CD4-positive, alpha-beta T cell treated with Interleukin-12 subunit alpha and Interleukin-12 subunit beta, for 1 hour (primary cell): ENCODE data around the gene SPARC.

Source experiments
- DNase-seq: peaks from one replicate; pipeline ENCODE4 v3.0.0-alpha.2; 2020

Gene SPARC

GRCh38 chr5:151657114-151657513 is 29.6 kb downstream of the SPARC start:
- DNase-seq: no peak

DNA sequence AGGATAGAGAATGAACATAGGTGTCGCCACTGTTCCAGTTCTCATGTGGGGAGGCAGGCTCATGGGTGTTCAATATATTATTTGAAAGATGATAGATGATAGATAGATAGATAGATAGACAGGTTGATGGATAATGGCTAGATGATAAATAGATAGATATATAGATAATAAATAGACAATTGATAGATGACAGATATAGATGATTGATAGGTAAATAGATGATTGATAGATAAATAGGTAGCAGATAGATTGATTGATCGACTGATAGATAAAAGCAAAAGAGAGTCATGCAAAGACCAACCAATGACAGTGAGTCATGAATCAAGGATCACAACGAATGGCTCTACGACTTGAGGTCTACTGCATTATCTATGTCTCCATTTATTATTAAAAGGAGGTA is 30.4 kb downstream of the SPARC start:
- DNase-seq: no peak

- DNase-seq: peak; percentile 77
Observed at GRCh38 chr5:151651997-151652645, 34.6 kb downstream of the SPARC start.

DNA sequence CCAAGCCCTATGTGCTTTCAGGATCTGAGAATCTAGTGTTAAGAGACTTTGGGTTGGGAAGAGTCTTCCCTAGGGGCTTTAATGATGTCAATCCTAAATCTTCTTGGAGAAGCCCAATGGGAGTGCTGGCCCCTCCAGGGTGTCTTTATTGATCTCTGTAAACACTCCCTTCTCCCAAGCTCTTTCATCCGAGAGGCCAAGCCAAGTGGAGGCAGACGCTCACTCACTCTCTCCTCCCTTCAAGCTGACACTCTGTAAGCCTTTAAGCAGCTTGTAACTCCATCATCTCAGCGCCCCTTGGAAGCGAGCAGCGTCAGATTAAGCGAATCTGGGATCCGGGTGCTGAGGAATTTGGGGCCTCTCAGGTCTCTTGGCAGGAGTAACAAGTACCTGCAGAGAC is 37.7 kb downstream of the SPARC start:
- no peak for DNase-seq

DNA sequence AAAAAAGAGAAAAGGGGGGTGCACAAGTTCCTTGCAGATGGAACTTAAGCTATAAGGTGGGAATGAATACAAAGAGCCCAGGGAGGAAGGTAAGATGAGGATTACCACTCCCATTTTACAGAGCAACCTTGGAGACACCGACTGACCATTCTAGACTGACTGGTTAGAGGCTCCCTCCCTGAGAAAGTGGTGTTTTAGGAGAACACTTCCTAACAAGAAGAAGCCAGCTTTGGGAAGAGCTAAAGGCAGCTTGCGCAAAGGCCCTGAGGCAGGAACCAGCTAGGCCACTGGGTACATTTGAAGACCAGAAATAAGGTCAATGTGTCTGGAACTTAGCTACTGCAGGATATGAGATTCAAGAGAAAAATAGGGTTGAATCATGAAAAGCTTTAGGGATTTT is 38.6 kb downstream of the SPARC start:
- DNase-seq: no peak

DNA sequence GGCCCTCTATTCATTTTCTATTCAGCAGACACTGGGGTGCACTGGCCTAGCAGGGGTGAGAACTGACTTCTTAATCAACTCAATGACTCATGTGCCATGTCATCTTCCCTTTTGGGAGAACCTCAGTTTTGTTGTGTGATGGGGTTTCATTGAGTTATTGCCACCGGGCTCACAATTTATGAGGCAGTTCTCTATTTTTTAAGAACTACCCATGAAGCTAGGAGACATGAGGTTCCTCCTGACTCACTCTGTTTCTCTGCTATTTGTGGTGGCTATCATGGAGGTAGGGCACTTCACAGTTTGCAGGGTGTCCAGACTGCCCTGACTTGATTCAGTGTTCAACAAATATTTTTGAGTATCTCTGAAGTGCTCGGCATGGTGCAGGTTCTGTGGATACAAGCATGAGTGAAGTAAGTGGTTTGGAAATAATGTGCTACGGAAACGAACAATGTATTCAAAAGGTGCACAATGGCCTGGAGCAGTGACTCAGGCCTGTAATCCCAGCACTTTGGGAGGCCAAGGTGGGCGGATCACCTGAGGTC is 39.3 kb downstream of the SPARC start:
- DNase-seq: no peak

GRCh38 chr5:151646334-151646733 is 40.4 kb downstream of the SPARC start:
- no peak for DNase-seq

- DNase-seq: no peak
Observed at GRCh38 chr5:151643388-151643787, 43.3 kb downstream of the SPARC start.

- no peak for DNase-seq
Observed at GRCh38 chr5:151642472-151643140, 44.1 kb downstream of the SPARC start.

DNA sequence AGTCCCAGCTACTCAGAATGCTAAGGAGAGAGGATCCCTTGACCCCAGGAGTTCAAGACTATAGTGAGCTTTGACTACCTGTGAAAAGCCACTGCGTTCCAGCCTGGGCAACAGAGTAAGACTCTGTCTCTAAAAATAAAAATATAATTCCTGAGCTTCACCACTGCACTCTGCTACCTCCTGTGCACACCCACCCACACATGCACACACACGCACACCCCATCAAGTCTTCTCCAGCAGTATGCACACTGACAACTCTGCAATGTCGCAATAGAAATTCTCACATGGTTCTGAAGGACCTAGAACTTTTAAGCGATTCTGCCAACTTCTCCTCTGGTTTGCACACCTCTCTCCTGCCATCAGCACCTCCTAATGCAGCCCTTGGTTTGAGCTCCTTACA is 48.1 kb downstream of the SPARC start:
- DNase-seq: no peak

DNA sequence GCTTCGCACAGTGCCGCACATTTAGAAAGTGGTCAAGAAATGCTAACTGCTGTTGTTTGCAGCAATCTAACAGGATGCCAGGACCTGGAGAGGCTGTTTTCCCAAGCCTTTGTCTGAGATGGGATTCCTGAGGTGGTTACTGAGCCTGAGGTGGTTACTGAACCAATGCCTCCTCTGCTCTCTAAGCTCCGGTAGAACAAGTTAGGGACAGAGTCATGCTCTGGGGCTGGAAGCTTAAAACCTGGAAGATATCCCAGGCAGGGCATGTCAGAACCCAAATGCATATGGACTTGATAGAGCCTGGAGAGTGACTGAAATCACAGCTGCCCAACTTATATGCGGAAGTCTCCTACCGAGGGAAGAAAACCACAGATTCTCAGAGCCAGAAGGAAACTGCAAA is 49.0 kb downstream of the SPARC start:
- no peak for DNase-seq

DNA sequence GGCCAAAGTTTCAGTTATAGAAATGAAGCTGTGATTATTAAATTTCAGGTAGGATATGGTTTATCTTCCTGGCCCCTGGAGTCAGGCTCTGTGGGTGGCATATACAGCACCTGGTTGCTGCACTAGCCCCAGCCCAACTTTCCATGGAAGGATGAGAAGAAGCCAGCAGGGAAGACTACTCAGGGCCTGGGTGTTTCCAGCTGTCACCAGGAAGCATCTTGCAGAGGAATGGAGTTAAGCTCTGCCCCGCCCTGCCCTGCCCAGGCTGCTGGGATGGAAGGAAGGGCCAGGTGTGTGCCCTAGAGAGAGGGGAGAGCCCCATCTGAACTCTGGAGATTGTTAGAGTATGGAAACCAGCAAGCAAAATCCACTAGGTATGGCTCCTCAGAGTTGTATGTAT is 52.8 kb downstream of the SPARC start:
- DNase-seq: no peak

GRCh38 chr5:151632941-151633340 is 53.8 kb downstream of the SPARC start:
- no peak for DNase-seq

- no peak for DNase-seq
Observed at GRCh38 chr5:151632524-151632923, 54.2 kb downstream of the SPARC start.

DNA sequence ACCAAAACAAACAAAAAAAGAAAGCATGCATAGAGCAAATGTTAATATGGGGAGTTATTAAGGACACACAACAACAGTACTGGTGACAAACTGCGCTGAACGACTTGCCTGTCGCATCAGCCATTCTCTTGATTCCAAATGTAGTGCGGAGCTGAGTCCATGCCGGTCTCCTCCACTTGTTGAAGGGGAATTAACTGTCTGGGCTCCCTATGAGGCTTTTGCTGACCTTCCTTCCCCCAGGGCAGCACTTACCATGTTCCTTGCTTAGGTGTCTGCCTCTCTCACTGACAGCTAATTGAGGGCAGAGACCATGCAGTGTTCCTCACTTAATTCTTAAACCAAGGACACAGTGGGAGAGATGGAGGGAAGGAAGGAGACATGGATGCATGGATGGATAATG is 54.8 kb downstream of the SPARC start:
- no peak for DNase-seq

DNA sequence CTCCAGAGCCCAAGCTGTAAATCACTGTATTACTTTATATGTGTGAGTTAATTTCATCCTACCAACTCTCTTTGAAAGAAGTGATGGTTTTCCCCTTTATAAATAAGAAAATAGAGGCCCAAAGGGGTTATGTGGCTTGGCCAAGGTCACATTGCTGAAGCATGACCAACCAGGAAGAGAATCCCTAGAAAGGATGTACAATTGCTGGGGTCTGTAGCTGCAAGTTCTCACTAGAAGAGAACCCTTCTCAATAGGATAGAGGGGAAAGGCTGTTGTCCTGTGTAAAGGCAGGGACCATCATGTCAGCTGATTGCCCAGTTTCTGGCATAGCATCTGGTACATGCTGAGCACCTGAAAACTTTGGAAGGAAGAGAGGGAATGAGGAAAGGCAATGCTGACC is 56.6 kb downstream of the SPARC start:
- no peak for DNase-seq

DNA sequence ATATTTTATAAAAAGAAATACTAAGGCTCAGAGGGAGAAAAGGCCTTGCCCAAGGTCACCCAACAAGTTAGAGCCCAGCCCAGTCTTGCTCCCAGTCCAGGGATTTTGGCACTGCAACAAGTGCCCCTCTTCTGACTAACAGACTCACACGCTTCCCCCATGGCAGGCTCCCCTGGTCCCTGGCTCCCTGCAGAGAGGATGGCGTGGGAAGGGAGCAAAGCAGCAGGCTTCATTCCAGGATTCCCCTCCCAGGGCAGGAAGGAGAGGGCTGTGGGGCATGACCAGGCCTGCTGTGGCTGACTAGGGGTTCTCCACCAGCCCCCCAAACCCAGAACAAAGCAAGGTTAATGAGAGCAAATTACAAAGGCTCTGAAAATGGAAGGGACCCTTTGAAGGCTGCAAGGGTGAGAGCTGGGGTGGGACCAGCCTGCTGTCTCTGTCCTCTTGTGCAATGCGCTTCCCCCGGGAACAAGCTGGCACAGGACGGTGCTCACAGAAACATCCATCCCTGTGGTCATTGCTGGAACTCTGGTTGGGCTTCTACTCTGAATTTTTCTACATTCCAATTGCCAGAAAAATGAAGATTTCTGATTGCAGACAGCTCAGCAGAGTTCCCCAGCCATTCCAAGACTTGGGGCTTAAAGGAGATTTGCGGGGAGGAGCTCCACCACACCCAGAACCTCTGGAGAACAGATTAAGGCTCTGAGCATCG is 58.4 kb downstream of the SPARC start:
- no peak for DNase-seq

- DNase-seq: no peak
Observed at GRCh38 chr5:151627650-151628049, 59.1 kb downstream of the SPARC start.

GRCh38 chr5:151625285-151625684 is 61.4 kb downstream of the SPARC start:
- no peak for DNase-seq

DNA sequence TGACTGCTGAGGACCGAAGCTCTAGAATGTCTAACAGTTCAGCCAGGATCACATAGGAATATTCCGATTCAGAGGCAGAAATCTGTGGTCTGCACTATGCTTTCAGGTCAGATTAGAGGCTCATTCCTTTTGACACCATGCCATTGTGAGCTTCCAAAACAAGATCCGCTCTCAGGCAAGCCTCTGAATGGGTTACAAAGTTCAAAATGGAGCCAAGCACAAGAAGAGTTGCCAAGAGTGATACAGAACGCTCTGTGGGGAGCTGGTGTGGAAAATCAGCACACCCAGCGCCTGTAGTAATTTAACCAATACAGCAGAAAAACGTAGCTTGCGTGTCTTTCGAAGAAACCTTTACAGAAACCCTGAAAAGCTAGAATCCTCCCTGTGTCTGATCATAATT is 62.2 kb downstream of the SPARC start:
- no peak for DNase-seq

DNA sequence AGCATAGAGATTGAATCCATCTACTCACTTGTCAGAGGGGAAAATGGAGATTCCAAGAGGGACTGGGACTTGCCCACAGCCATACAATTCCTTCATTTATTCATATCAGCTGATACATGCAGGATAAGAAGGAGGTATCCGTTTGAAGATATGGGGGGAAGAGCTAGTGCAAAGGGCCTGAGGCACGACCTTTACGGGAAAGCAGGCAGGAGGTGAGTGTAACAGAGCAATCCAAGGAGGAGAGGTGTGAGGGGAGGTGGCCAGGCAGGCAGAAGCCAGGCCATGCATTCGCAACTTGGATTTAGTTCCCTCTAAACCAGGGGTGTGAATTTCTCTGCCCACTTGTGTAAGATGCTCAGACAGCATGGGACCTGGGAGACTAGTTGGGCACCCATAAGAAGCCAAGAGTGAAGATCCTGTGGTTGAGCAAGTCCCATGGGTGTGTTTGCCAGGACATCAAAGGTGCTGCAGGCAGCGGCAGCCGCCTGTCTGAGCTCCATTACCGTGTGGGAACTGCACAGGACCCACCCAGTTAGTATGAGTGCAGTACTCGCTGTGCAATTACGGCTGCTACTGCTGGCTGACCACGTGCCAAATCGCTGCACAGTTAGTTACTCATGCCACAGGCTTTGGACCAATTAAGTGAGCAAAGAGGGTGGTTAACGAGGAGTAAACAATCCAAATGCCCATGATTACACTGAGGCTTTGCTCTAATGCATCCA is 64.2 kb downstream of the SPARC start:
- no peak for DNase-seq

DNA sequence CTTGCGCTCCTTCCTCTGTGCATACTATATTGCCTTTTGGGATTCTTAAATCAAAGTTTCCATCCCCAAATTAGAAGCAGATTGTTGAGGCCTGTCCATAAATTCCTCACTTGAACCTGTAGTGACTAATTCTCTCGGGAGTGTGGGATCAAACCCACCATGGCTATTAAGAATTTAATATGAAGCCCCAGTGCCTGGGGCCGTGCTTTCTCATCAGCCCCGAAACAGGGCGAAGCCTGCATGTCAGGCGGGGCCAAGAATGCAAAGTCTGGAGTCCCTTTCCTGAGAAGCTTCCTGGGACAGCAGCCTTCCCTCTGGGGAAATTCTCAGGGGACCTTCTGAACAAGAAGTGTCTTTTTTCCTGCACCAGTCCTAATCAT is 66.3 kb downstream of the SPARC start:
- DNase-seq: no peak

- DNase-seq: no peak
Observed at GRCh38 chr5:151619812-151620460, 66.8 kb downstream of the SPARC start.
